Upper lobe of left lung (tissue), 6 donors: Measurements from ENCODE around the gene FLYWCH2. TPM values are rescaled to one million over a fixed set of nuclear protein-coding genes. Genes with fewer than 3 reads are reported as not detected.
A peak's percentile ranks its signal among the peaks of the same experiment; 100 is the strongest.
"Not testable (repeated sequence)": the region's sequence is repeated elsewhere in the genome, so short reads cannot be mapped to it uniquely, and the experiment has no call there.

ENCODE experiments used
- ATAC-seq, 2 donors: fragments of 200-7000 bp; cut with Tn5 transposase; one replicate each; pipeline ENCODE4 v1.9.1; 2022; ENCODE audit warnings: mild to moderate bottlenecking in 2 of 2, moderate library complexity in 2 of 2; ENCODE audit not compliant: low FRiP score in 2 of 2
- DNase-seq, 2 donors: peaks; one replicate each; pipeline ENCODE4 v3.0.0-alpha.2; 2019 to 2020
- H3K27ac ChIP-seq, 4 donors: fragments of 200-600 bp; sonication (generic); one replicate each; pipeline ENCODE4 v1.5.1; 2016 to 2019
- H3K27me3 ChIP-seq, 4 donors: fragments of 200-600 bp; sonication (generic); one replicate each; pipeline ENCODE4 v1.5.1; 2017 to 2019
- H3K36me3 ChIP-seq, 4 donors: fragments of 200-600 bp; sonication (generic); one replicate each; pipeline ENCODE4 v1.5.1; 2016 to 2019
- H3K4me1 ChIP-seq, 4 donors: fragments of 200-600 bp; sonication (generic); one replicate each; pipeline ENCODE4 v1.5.1; 2018 to 2019
- H3K4me3 ChIP-seq, 4 donors: fragments of 200-600 bp; sonication (generic); one replicate each; pipeline ENCODE4 v1.5.1; 2017 to 2019; ENCODE audit warnings: mild to moderate bottlenecking in 2 of 4, moderate library complexity in 1 of 4
- H3K9me3 ChIP-seq, 4 donors: fragments of 200-600 bp; sonication (generic); one replicate each; pipeline ENCODE4 v1.5.1; 2018 to 2019
- CTCF ChIP-seq, 6 experiments: fragments of 450-650 bp in 4 of 6; fragments of 200-600 bp in 2 of 6; sonication (generic) in 2 of 6; IDR thresholded peaks; one replicate each; pipeline ENCODE4 v1.5.1; 2016 to 2019; ENCODE audit warnings: antibody characterized with exemption in 6 of 6
- EP300 ChIP-seq, 4 donors: sonication (generic); formaldehyde crosslinking; IDR thresholded peaks; one replicate each; pipeline ENCODE4 v1.5.1; 2017; ENCODE audit warnings: antibody characterized with exemption in 4 of 4, control low read depth in 2 of 4
- POLR2A ChIP-seq, 4 donors: fragments of 450-650 bp; IDR thresholded peaks; one replicate each; pipeline ENCODE4 v1.5.1; 2016 to 2017; ENCODE audit warnings: antibody characterized with exemption in 4 of 4, mild to moderate bottlenecking in 2 of 4
- POLR2AphosphoS5 ChIP-seq, 2 donors: sonication (generic); formaldehyde crosslinking; IDR thresholded peaks; one replicate each; pipeline ENCODE4 v1.5.1; 2017; ENCODE audit warnings: antibody characterized with exemption in 2 of 2
- WGBS, 2 donors: methylation state at CpG; one replicate each; pipeline ENCODE4 v1.1.5; 2017 to 2018; 5-methylcytosine and 5-hydroxymethylcytosine counted together
- total RNA-seq, 6 donors: library from RNA; depleted of rRNA in 4 of 6; stranded (reverse); fragments of >200 nt in 4 of 6; gene quantifications; one replicate each; pipeline versions ENCODE4 v1.1.0 to v1.2.1, GENCODE V29; 2016 to 2021
- donor health status: DM: no; HTN: no; CAD: no; lungs with moderate emphysema.
- donor health status: DM: no; HTN: yes; CAD: no; lungs with severe emphysema.

Gene FLYWCH2
- total RNA-seq, 6 donors from 2014 or later, result 31.2 to 70.1 (median 39.7) TPM

GRCh38 chr16:2930236-2930635 lies 47.2 kb downstream of the FLYWCH2 start:
- H3K27ac ChIP-seq, result no peak overlapping the region
- peaks cover 8 to 51% (median 39%) of the 10 kb centered on the region in 4 donors for H3K36me3 ChIP-seq
- no peaks in the 10 kb centered on the region for H3K9me3 ChIP-seq
- DNase-seq (no peak), ATAC-seq (no peak)
- no peak for TF ChIP-seq POLR2A (IDR thresholded peaks at IDR 0.05)
- TF ChIP-seq EP300 (IDR thresholded peaks at IDR 0.05), result no peak
- TF ChIP-seq CTCF (IDR thresholded peaks at IDR 0.05), result no peak
- no peak for TF ChIP-seq POLR2AphosphoS5 (IDR thresholded peaks at IDR 0.05)
- 88 to 99% methylated on average over 5 to 15 of the region's 15 CpGs for WGBS, 2 donors
- no peaks in the 10 kb centered on the region for H3K27me3 ChIP-seq
- H3K4me1 ChIP-seq, result peaks cover 0 to 8% (median 3%) of the 10 kb centered on the region in 4 donors
- H3K4me3 ChIP-seq, result no peak overlapping the region

- H3K4me1 ChIP-seq, H3K4me3 ChIP-seq, H3K27me3 ChIP-seq, H3K9me3 ChIP-seq, H3K27ac ChIP-seq, ATAC-seq, DNase-seq: not testable (repeated sequence)
- WGBS, 2 donors, result 84 to 93% methylated on average over 11 to 13 of the region's 13 CpGs
- H3K36me3 ChIP-seq, result peaks cover 8 to 62% (median 48%) of the 10 kb centered on the region in 4 donors
Observed at GRCh38 chr16:2931231-2931914, 48.4 kb downstream of the FLYWCH2 start.

GRCh38 chr16:2933136-2933535 lies 50.1 kb downstream of the FLYWCH2 start:
- DNase-seq (peak in 1 of 2 donors; percentile 78), ATAC-seq (no peak)
- WGBS, 2 donors, result 91 to 94% methylated on average over 29 of the region's 30 CpGs
- Histone ChIP-seq H3K27ac (no peak overlapping the region), H3K4me3 (no peak overlapping the region), H3K27me3 (no peaks in the 10 kb centered on the region), H3K9me3 (no peaks in the 10 kb centered on the region), H3K36me3 (peaks cover 14 to 80% (median 66%) of the 10 kb centered on the region in 4 donors), H3K4me1 (no peaks in the 10 kb centered on the region)
- TF ChIP-seq EP300 (IDR thresholded peaks at IDR 0.05), result no peak
- TF ChIP-seq CTCF (IDR thresholded peaks at IDR 0.05), result no peak

GRCh38 chr16:2933701-2934100 lies 50.7 kb downstream of the FLYWCH2 start:
- Histone ChIP-seq H3K4me1 (no peaks in the 10 kb centered on the region), H3K27ac (no peak overlapping the region), H3K9me3 (no peaks in the 10 kb centered on the region), H3K36me3 (peaks cover 14 to 86% (median 71%) of the 10 kb centered on the region in 4 donors), H3K27me3 (no peaks in the 10 kb centered on the region), H3K4me3 (no peak overlapping the region)
- 75 to 95% methylated on average over 2 to 22 of the region's 22 CpGs for WGBS, 2 donors
- peak in 1 of 2 donors; percentile 72 for DNase-seq
- ATAC-seq, result no peak
- TF ChIP-seq POLR2A (IDR thresholded peaks at IDR 0.05) (no peak), CTCF (IDR thresholded peaks at IDR 0.05) (no peak), EP300 (IDR thresholded peaks at IDR 0.05) (no peak), POLR2AphosphoS5 (IDR thresholded peaks at IDR 0.05) (no peak)

- H3K9me3 ChIP-seq, result no peaks in the 10 kb centered on the region
- TF ChIP-seq POLR2AphosphoS5 (IDR thresholded peaks at IDR 0.05), result no peak
- no peak for TF ChIP-seq EP300 (IDR thresholded peaks at IDR 0.05)
- ATAC-seq (no peak), DNase-seq (no peak)
- H3K27ac ChIP-seq, result no peak overlapping the region
- no peaks in the 10 kb centered on the region for H3K4me1 ChIP-seq
- H3K27me3 ChIP-seq, result no peaks in the 10 kb centered on the region
- 86 to 92% methylated on average over 15 of the region's 15 CpGs for WGBS, 2 donors
- H3K36me3 ChIP-seq, result peaks cover 14 to 92% (median 77%) of the 10 kb centered on the region in 4 donors
- no peak overlapping the region for H3K4me3 ChIP-seq
Observed at GRCh38 chr16:2934450-2934849, 51.4 kb downstream of the FLYWCH2 start.

- Histone ChIP-seq H3K4me3 (no peak overlapping the region), H3K9me3 (no peaks in the 10 kb centered on the region), H3K27me3 (no peaks in the 10 kb centered on the region), H3K36me3 (peaks cover 6 to 92% (median 85%) of the 10 kb centered on the region in 4 donors), H3K4me1 (no peaks in the 10 kb centered on the region), H3K27ac (no peak overlapping the region)
- no peak for TF ChIP-seq POLR2A (IDR thresholded peaks at IDR 0.05)
- TF ChIP-seq POLR2AphosphoS5 (IDR thresholded peaks at IDR 0.05), result no peak
- TF ChIP-seq EP300 (IDR thresholded peaks at IDR 0.05), result no peak
- TF ChIP-seq CTCF (IDR thresholded peaks at IDR 0.05), result no peak
- WGBS, 2 donors, result 90 to 95% methylated on average over 17 to 21 of the region's 22 CpGs
- DNase-seq, result peak in 1 of 2 donors; percentile 59
- ATAC-seq, result no peak
Observed at GRCh38 chr16:2936436-2937011, 53.5 kb downstream of the FLYWCH2 start.
